Lung microvascular endothelial cell (primary cell): ENCODE measurements around the gene XRCC6. TPM values are rescaled to one million over a fixed set of nuclear protein-coding genes. Genes with fewer than 3 reads are reported as not detected.
"Not testable (repeated sequence)": the region's sequence is repeated elsewhere in the genome, so short reads cannot be mapped to it uniquely, and the experiment has no call there.

ENCODE experiments used
- DNase-seq, 2 donors: peaks; one replicate each; pipeline versions ENCODE4 v3.0.0 to v3.0.0-alpha.2; 2010; ENCODE audit warnings: low read depth in 2 of 2
- total RNA-seq: library from RNA; depleted of rRNA; stranded (reverse); fragments of >200 nt; gene quantifications from 2 replicates; pipeline ENCODE4 v1.2.1, GENCODE V29; 2014

Gene XRCC6
- total RNA-seq, 1 donor from 2014 or later: 215 TPM

DNA sequence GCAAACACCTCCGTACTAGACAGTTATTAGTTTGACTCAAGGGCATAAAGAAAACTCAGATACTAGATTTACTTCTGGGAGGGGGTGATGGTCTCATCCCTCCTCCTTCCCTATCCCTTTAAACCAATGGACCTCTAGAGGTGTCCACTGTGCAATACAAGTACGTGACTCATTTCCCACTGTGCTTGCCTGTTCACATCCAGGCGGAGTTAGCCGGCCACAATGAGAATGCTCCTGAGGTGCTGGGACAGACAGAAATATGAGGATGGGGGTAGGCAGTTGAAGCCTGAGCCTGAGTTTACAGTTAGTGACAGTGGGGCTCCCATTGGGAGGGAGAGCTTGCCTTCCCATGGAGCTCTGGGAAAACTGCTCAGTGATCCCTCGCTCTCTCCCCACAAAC lies 23.0 kb upstream of the XRCC6 start:
- DNase-seq: peak; percentile 51 to 86

DNA sequence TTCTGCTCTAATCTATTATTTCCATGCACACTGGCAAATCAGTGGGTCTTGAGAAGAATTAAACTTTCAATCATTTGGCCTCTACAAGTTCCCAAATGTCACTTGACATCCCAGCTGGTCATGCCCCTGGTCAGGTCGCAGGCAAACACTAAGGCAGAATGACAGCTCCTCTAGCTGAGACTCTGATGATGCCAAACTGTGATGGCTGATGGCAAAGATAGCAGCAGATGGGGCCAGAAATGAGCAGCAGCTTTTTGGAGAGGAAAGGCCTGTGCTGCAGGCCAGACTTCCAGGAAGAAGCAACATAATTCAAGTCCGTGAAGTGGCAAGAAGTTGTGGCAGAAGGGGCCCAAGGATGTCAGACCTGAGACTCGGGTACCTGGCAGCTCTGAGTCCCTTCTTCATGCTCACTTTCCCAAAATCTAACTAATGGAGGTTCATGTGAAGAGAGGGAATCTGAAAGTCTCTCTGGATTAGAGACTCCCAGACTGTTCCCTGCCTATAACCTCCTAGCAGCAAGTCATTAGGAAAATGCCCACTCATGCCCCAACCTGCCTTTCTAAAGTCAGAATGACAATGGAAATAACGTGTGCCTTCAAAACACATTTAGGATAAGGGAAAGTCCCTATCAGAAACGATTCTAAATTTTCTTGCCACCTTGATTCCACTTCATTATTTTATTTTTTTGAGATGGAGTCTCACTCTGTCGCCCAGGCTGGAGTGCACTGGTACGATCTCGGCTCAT lies 22.0 kb upstream of the XRCC6 start:
- no peak for DNase-seq

GRCh38 chr22:41600976-41601375 lies 20.1 kb upstream of the XRCC6 start:
- DNase-seq: no peak

GRCh38 chr22:41603873-41604332 lies 17.2 kb upstream of the XRCC6 start:
- DNase-seq: no peak

DNA sequence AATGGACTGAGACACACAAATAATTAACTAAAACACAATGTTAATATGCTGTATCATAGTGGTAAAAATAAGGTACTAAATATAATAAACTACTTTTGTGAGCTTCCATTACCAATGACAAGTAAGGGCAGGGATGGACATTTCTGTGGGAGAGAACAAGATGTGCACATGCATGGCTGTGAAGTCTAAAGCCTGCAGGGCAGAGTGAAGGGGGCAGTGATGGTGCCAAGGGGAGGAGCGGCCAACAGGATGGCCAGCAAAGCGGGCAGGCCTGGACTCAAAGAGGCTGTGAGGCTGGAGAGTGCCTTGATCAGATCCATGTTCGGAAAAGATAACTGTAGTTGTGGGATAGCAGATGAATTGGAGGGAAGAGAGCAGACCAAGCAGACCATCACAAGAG lies 12.7 kb upstream of the XRCC6 start:
- DNase-seq: no peak

- no peak for DNase-seq
Measured at GRCh38 chr22:41612603-41613306, 8.3 kb upstream of the XRCC6 start.

GRCh38 chr22:41613456-41613855 lies 7.6 kb upstream of the XRCC6 start:
- no peak for DNase-seq

- peak; percentile 25 to 30 for DNase-seq
Measured at GRCh38 chr22:41619979-41620588, 1.0 kb upstream of the XRCC6 start.

- DNase-seq: no peak
Measured at GRCh38 chr22:41620589-41621098, 451 bp upstream of the XRCC6 start, which contains the start of gene DESI1. Gene DESI1 (minus strand): TSS chr22:41621043. CDS start chr22:41620839, 204 bp downstream.

- DNase-seq: no peak
Measured at GRCh38 chr22:41621911-41622179, 750 bp downstream of the XRCC6 start.

GRCh38 chr22:41625577-41625976 lies 4.5 kb downstream of the XRCC6 start:
- no peak for DNase-seq

- DNase-seq: not testable (repeated sequence)
Measured at GRCh38 chr22:41631115-41631514, 10.0 kb downstream of the XRCC6 start.

- not testable (repeated sequence) for DNase-seq
Measured at GRCh38 chr22:41631615-41632014, 10.5 kb downstream of the XRCC6 start.

DNA sequence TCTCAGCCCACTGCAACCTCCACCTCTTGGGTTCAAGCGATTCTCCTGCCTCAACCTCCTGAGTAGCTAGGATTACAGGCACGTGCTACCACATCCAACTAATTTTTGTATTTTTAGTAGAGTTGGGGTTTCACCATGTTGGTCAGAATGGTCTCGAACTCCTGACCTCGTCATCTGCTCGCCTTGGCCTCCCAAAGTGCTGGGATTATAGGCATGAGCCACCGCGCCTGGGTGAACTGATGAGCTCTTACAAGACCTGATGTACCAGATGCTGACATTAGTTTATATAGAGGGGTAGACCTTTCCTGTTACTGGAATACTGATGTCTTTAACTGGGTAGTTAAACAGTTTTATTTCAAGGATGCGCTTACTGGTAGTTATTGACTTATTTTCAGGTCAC lies 13.5 kb downstream of the XRCC6 start:
- not testable (repeated sequence) for DNase-seq

GRCh38 chr22:41636467-41636866 lies 15.4 kb downstream of the XRCC6 start:
- peak in 1 of 2 donors; percentile 29 for DNase-seq

DNA sequence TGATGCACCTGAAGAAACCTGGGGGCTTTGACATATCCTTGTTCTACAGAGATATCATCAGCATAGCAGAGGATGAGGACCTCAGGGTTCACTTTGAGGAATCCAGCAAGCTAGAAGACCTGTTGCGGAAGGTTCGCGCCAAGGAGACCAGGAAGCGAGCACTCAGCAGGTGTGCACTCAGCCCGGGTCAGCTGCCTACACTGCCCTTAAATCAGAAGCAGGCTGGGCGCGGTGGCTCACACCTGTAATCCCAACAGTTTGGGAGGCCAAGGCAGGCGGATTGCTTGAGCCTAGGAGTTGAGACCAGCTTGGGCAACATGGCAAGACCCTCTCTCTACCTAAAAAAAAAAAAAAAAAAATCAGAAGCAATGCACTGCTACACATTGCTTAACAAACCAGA lies 16.5 kb downstream of the XRCC6 start:
- DNase-seq: not testable (repeated sequence)

DNA sequence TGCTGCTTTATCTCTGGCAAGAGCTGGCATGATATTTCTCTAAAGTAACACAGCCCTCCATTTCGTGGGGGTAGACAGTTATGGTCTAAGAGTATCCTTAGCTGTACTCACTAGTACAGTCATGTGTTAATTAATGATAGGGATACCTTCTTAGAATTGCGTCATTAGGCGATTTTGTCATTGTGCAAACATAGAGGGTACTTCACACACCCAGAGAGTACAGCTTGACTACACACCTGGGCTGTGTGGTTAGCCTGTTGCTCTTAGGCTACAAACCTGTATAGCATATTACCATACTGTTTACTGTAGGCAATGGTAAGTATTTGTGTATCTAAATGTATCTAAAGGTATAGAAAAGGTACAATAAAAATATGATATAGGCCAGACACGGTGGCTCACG lies 17.0 kb downstream of the XRCC6 start:
- no peak for DNase-seq

DNA sequence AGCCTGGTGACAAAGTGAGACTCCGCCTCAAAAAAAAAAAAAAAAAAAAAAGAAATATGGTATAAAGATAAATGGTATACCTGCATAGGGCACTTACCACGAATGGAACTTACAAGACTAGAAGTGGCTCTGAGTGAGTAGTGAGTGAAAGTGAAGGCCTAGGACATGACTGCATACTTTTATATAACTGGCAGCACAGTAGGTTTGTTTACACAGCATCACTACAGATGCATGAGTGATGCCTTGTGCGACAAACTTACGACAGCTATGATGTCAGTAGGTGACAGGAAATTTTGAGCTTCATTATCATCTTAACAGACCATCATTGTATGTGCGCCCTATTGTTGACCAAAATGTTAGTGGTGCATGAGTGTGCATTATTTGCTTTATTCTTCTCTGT lies 17.7 kb downstream of the XRCC6 start:
- DNase-seq: no peak

DNA sequence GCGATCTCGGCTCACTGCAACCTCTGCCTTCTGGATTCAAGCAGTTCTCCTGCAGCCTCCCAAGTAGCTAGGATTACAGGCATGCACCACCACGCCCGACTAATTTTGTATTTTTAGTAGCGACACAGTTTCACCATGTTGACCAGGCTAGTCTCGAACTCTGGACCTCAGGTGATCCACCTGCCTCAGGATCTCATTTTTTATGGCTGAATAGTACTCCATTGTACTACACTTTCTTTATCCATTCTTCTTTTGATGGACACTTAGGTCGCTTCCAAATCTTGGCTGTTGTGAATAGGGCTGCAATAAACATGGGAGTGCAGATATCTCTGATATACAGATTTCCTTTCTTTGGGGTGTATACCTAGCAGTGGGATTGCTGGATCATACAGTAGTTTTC lies 20.8 kb downstream of the XRCC6 start:
- no peak for DNase-seq

DNA sequence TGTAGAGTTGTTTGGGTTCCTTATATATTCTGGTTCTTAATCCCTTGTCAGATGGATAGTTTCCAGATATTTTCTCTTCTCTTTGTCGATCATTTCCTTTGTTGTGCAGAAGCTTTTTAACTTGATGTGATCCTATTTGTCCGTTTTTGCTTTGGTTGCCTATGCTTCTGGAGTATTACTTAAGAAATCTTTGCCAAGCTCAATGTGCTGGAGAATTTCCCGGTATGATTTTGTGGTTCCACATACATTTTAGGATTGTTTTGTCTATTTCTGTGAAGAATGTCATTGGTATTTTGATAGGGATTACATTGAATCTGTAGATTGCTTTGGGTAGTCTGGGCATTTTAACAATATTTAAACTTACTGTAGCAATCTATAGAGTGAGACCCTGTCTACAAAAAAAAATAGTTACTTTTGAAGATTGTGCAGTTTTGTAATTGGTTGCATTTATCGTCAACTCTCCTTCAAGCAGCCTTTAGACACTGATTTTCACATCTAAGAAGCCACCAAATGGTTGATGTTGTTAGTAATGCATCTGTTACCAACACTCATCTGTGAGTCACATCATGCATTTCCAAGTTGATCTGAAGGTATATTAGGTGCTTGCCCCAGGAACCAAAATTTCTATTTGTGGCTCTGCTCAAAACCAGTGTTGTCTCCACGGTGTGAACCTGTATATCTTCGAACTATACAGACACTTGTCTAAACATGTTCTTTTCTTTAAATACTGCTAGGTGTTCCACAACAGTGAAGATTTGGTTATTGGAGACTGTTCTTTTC lies 21.4 kb downstream of the XRCC6 start:
- DNase-seq: no peak

DNA sequence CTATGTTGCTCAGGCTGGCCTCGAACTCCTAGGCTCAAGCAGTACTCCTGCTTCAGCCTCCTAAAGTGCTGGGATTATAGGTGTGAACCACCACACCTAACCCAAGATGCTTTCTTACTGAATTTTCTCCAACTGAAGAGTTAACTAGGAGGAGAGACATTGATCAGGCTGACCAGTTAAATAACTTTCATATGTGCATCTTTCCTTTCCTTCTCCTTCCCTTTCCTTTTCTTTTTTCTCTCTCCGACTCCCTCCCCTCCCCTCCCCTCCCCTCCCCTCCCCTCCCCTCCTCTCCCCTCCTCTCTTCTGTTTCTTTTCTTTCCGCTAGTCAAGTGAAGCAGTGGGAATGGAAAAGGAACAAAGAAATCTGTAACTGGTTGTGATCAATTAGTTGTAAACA lies 26.7 kb downstream of the XRCC6 start:
- DNase-seq: no peak

GRCh38 chr22:41648432-41648831 lies 27.3 kb downstream of the XRCC6 start:
- DNase-seq: no peak
